ENCODE results near the gene MLX. TPM values are rescaled to one million over a fixed set of nuclear protein-coding genes. Genes with fewer than 3 reads are reported as not detected.

MLX gene
- total RNA-seq, 1 donor from 2014 or later, result 59.7 TPM

- POLR2A ChIA-PET, result interaction anchor here (0.6 to 4.6 kb wide), 43 partner anchors 8 to 738 kb away, joined by 3 to 62 read pairs (median 5); partner anchors contain the start of genes BECN1, COA3, MLX and NAGLU
- Mint-ChIP-seq H3K27ac (peak within 1 kb of the TSS; percentile 97), H3K4me1 (peaks cover 38% of the 10 kb centered on the region), H3K36me3 (ENCODE audit: low read depth) (peaks cover 63% of the 10 kb centered on the region), H3K4me3 (peak within 1 kb of the TSS; percentile 95), H3K9me3 (no peaks in the 10 kb centered on the region), H3K27me3 (no peaks in the 10 kb centered on the region)
- intact Hi-C loops (cut with micrococcal nuclease), result loop anchor here (1.0 to 2.0 kb wide), 11 partner anchors 10 to 421 kb away; partner anchors contain the start of genes BECN1, COASY, MLX and RETREG3
- CTCF ChIA-PET, result interaction anchor here (0.5 to 3.6 kb wide), 51 partner anchors 8 to 420 kb away, joined by 3 to 53 read pairs (median 5); partner anchors contain the start of genes BECN1, CNTNAP1, NAGLU and PSME3
- ATAC-seq (ENCODE audit: low read depth) (peak; percentile 90), DNase-seq (peak; percentile 86)
- no peak for TF ChIP-seq CTCF (IDR thresholded peaks at IDR 0.05)
Measured at GRCh38 chr17:42577532-42578281, 10.8 kb downstream of the MLX start, which contains the start of gene PSMC3IP. TSS of gene PSMC3IP (minus strand) at chr17:42577729. CDS start at chr17:42577686, 43 bp downstream.

DNA sequence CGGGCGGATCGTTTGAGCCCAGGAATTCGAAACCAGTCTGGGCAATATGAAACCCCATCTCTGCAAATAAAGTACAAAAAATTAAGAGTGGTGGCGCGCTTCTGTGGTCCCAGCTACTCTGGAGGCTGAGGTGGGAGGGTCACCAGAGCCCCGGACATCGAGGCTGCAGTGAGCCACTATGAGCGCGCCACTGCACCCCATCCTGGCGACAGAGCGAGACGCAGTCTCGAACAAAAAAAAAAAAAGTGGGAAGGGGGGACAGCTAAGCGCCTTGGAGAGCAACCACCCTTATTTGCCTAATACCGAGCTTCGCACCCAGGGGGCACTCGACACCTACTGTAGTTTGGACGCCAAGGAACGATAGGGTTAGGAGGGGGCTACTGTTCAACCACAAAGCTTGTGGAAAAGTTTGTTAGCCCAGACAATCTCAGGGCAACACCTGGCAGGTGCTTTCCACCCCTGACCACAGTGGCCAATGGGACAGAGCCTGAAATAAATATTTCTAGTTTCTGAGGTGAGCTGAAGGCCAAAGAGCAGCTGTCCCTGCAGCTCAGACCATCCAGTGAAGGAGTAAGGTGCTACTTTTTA lies 11.5 kb downstream of the MLX start:
- intact Hi-C loops (cut with micrococcal nuclease), result loop anchor here (1.0 to 2.0 kb wide), 9 partner anchors 24 to 420 kb away; partner anchors contain the start of genes BECN1, RETREG3, RPL27 and TUBG1
- peak; percentile 61 for DNase-seq
- Mint-ChIP-seq H3K9me3 (no peaks in the 10 kb centered on the region), H3K36me3 (ENCODE audit: low read depth) (peaks cover 63% of the 10 kb centered on the region), H3K4me3 (peak overlapping the region; percentile 95), H3K27ac (peak overlapping the region; percentile 97), H3K27me3 (no peaks in the 10 kb centered on the region), H3K4me1 (peaks cover 38% of the 10 kb centered on the region)
- ATAC-seq (ENCODE audit: low read depth), result peak; percentile 55
- ChIA-PET CTCF (interaction anchor here (0.5 to 3.6 kb wide), 52 partner anchors 8 to 420 kb away, joined by 3 to 53 read pairs (median 5); partner anchors contain the start of genes BECN1, CNTNAP1, NAGLU and PSME3), POLR2A (interaction anchor here (0.6 to 4.6 kb wide), 45 partner anchors 8 to 1346 kb away, joined by 3 to 62 read pairs (median 5); partner anchors contain the start of genes BECN1, COA3, MLX and NAGLU)
- TF ChIP-seq CTCF (IDR thresholded peaks at IDR 0.05), result peak; percentile 33

DNA sequence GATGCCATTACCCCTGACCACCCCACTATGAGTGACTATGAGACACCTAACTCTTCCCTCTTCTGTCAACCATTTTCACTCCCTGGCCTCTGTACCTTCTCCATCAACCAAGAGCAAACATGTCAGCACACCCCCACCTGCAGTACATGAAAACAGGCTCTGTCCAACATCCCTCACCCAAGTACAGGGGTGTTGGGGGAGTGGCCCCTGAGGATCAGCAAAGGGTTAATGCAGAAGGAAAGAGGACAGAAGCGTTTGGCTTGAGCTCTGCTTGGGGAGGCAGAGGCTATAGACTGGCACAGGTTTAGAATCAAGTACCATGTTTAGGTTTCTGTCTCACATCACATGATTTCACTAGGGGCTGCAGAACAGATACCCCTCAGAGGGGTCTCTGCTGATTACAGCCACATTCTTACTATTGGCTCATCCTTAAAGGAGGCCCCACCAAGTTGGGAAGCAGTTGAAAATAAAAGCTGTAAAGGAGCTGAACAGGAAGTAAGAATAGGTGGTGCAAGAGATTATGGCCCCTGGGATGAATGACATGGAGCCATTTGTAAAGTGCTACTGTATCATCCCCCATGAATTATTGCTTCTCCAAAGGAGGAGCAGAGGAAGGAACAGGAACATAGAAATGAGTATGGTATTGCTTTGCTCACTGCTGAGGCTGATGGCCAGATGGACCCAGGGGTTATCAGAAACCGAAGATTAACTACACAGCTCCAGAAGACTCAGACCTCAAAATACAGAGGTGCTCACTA lies 13.1 kb downstream of the MLX start:
- Mint-ChIP-seq H3K4me1 (peaks cover 38% of the 10 kb centered on the region), H3K27me3 (no peaks in the 10 kb centered on the region), H3K9me3 (no peaks in the 10 kb centered on the region), H3K27ac (peak overlapping the region; percentile 59), H3K4me3 (no peak overlapping the region), H3K36me3 (ENCODE audit: low read depth) (peaks cover 69% of the 10 kb centered on the region)
- TF ChIP-seq CTCF (IDR thresholded peaks at IDR 0.05), result no peak
- POLR2A ChIA-PET, result interaction anchor here (0.5 to 4.6 kb wide), 2 partner anchors 22 to 26 kb away, joined by 3 to 29 read pairs; no protein-coding TSS in a partner anchor
- intact Hi-C loops (cut with micrococcal nuclease), result loop anchor here (2.0 kb wide), 1 partner anchor 127 kb away; no protein-coding TSS in a partner anchor
- DNase-seq, result no peak
- ATAC-seq (ENCODE audit: low read depth), result no peak
- CTCF ChIA-PET, result interaction anchor here (1.2 to 3.6 kb wide), 2 partner anchors 29 to 184 kb away, joined by 4 to 32 read pairs; partner anchors contain the start of genes RETREG3 and TUBG1

DNA sequence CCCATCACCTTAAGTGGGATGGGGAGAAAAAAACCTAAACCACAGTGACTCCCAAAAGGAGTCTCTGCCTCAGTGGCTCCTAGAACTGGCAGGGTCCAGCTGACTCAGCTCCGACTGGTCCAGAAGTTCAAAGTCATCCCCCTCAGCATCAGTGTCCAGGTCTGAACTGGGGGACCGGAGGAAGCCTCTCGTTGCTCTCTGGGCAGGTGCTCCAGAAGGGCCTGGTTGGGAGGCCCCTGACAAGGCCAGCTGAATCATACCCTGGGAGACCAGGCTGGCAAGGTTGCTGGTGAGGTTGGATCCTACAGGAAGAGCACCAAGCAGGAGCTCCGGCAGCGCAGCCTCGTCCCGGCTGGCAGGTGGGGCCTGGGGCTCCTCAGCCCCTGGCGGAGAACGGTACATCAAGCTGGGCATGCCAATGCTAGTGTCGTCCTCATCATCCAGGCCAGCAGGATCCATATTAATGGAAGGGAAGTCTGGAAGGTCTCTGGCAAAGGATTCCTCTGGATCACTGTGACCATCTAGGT lies 14.9 kb downstream of the MLX start:
- CTCF ChIA-PET, result interaction anchor here (0.6 to 1.3 kb wide), 2 partner anchors 98 to 182 kb away, joined by 3 to 4 read pairs; no protein-coding TSS in a partner anchor
- POLR2A ChIA-PET, result interaction anchor here (0.5 kb wide), 1 partner anchor 161 kb away, joined by 4 read pairs; no protein-coding TSS in a partner anchor
- Mint-ChIP-seq H3K27ac (peak overlapping the region; percentile 30), H3K4me3 (no peak overlapping the region), H3K4me1 (peaks cover 42% of the 10 kb centered on the region), H3K9me3 (no peaks in the 10 kb centered on the region), H3K36me3 (ENCODE audit: low read depth) (peaks cover 80% of the 10 kb centered on the region), H3K27me3 (no peaks in the 10 kb centered on the region)
- ATAC-seq (ENCODE audit: low read depth) (no peak), DNase-seq (no peak)
- TF ChIP-seq CTCF (IDR thresholded peaks at IDR 0.05), result no peak
- intact Hi-C loops (cut with micrococcal nuclease), result no loop called here
